GM18868 (cell line): Measurements from ENCODE around the gene SLC24A4.

Experiments used
- ATAC-seq: cut with Tn5 transposase; IDR thresholded peaks from one replicate; pipeline ENCODE4 v1.9.1; 2021; ENCODE audit warnings: mild to moderate bottlenecking, moderate library complexity; ENCODE audit not compliant: unreplicated experiment

SLC24A4 gene

GRCh38 chr14:92316176-92316575 is 6.8 kb upstream of the SLC24A4 start:
- ATAC-seq = no peak

DNA sequence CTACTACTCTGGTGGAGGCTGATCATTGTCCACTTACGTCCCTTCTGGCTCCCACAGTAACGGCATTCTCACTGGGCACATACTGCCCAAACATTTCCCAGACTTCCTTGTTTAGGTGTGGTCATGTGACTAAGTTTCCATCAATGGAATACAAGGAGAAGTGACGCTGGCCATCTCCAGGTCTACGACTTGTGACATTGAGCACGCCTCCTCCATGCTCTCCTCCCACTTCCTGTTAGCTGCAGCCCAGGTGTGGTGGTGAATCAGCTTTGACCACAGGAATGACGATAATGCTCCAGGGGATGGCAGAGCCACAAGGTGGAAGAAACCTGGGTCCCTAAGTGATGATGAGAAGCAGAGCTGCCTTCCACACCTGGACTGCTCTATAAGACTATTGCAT is 6.0 kb upstream of the SLC24A4 start:
- no peak for ATAC-seq

DNA sequence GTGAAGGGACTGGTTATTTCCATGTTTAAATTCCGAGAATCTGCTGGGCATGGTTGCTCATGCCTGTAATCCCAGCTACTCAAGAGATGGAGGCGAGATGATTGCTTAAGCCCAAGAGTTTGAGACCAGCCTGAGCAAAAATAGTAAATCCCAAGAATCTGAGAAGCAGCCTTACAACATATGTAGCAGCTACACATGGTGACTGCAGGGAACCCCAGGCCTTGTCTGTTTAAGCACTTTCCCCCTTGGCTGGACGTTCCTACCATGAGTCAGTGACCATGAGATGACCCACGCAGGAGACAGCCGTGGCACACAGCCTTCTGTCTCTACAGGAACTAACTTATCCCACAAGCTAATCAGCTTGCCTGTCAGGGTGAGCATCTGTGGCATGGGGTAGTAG is 5.5 kb upstream of the SLC24A4 start:
- no peak for ATAC-seq

- no peak for ATAC-seq
These were observed 1.3 kb upstream of the SLC24A4 start for GRCh38 chr14:92321701-92322100.

DNA sequence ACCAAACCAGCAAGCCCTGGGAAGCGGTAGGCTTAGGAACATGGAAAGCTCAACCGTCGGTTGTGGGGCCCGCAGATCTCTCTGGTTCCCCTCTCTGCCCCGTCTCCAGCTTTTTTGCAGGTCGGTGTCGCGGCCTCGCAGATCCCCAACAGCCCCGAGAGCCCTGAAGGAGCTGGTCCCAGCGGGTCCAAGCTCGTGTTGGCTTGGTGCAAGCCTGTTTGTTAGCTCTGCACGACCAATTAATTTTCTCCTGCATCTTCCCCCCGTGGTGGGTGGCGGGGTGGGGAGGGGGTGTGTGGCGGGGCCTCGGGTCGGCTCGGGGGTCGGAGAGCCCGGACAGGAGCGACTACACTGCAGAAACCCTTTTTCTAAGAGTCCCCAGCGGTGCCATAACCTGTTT is 449 bp upstream of the SLC24A4 start:
- ATAC-seq = no peak

DNA sequence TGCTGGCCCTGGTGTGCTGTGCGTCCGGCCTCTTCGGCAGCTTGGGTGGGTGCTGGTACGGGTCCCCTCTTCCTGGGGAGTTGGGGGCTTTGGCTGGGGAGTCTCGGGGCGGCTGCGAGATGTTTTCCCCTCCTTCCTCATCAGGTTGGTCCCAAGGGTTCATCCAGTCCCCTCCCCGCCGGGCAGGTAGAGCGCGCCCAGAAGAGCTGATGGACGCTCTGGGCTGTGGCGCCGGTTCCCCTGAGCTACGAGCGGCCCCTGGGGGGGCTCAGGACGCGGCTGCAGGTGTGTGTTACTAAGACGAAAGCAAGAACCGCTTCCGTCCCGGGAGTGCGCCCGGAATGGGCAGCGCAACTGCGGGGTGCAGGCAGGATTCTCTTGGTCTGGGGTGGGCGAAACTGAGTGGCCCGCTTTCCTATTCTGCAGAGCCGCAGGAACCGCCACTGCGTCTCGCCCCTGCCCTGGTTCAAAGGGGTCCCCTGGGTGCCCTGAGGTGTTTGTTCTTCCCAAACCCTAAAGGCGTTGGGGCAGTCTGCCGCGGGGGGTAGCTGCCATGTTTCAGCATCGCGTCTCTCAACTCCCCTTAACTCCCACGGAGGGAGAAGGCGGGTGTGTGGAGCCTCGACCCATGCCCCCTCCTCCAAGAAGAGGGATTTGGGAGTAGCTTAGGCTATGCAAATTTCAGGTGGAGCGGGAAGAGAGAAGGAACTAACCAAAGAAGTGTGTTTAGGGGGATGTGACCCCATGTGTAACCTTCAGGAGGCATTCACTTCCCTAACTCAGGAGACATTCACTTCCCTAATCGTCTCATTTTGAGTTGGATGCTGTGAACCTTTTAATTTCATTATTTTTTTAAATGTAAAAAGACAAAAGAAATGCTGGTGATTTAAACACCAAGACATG is 1.2 kb downstream of the SLC24A4 start:
- ATAC-seq = no peak

DNA sequence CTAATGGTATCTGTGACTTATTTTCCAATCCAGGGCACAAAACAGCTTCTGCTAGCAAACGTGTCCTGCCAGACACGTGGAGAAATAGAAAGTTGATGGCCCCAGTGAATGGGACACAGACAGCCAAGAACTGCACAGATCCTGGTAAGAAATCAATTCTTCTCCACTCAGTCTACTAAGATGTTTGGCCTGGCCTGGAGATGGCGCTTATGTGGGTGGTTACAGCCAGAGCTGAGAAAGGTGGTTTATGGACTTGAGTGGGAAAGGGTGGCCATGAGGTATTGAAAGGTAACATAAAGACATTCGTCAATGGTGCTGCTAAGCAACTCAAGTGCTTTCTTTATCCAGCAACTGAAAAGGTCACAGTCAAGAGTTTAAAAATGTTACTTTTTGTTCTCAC is 2.9 kb downstream of the SLC24A4 start:
- no peak for ATAC-seq

GRCh38 chr14:92328664-92329255 is 5.8 kb downstream of the SLC24A4 start:
- no peak for ATAC-seq

GRCh38 chr14:92334050-92334449 is 11.1 kb downstream of the SLC24A4 start:
- ATAC-seq = no peak

DNA sequence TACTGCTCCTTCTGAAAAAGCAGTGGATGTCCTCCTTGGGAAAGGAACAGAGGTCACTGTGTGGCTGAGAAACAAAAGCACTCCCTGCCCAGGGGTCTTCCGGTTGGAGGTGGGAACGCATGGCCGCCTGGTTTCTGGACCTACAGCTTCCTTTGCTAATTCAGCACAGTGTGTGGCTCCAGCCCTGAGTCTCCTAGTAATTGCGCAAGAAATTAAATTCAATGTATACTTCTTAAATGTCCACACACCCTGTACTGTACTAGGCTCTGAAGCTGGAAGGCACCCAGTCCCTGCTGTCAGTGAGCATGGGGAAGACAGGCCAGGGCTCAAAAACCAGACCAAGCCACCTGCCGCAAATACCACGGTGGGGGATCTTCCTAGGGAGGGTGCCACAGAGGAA is 13.4 kb downstream of the SLC24A4 start:
- ATAC-seq = no peak

- ATAC-seq = no peak
These were observed 16.5 kb downstream of the SLC24A4 start for GRCh38 chr14:92339426-92339825.

DNA sequence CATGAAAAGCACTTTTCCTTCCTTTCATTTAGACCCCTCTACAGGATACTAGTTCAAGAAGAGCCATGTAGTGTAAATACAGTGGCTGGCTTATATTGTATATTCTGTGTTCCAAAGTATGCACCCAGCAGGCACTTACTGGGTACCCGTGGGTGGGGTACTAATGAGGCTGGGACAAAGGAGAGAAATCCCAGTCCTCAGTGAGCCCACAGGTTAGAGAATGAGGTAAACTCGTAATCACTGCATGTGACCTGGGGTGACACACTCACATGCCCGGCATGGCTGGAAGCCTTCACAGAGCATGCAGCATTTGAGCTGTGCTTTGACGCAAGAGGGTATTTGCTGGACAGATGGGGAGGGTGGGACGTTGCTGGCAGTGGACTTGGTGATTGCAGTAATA is 17.1 kb downstream of the SLC24A4 start:
- ATAC-seq = no peak

DNA sequence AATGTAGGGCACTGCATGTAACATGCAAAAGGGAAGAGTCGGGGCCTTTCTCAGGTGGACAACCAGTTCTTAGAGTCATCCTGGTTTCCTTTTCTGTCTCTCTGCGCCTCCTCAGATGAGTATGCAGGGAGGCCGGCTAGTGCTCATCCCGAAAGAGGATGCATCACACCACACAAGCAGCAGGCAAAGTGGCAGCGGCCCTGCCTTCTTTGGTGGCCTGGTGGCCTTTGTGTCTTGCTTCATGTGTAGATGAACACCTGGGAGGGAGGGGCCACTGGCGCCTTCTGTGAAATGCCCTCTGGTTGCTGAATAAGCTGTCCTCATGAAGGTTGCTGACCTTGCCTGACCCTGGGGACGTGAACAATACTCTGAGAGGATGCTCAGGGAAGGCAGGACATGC is 18.0 kb downstream of the SLC24A4 start:
- ATAC-seq = no peak

- ATAC-seq = no peak
These were observed 18.8 kb downstream of the SLC24A4 start for GRCh38 chr14:92341791-92342190.

GRCh38 chr14:92348154-92348553 is 25.2 kb downstream of the SLC24A4 start:
- ATAC-seq = no peak

GRCh38 chr14:92351750-92352149 is 28.8 kb downstream of the SLC24A4 start:
- no peak for ATAC-seq

- ATAC-seq = no peak
These were observed 29.4 kb downstream of the SLC24A4 start for GRCh38 chr14:92352158-92352985.

GRCh38 chr14:92353447-92353846 is 30.5 kb downstream of the SLC24A4 start:
- ATAC-seq = no peak

DNA sequence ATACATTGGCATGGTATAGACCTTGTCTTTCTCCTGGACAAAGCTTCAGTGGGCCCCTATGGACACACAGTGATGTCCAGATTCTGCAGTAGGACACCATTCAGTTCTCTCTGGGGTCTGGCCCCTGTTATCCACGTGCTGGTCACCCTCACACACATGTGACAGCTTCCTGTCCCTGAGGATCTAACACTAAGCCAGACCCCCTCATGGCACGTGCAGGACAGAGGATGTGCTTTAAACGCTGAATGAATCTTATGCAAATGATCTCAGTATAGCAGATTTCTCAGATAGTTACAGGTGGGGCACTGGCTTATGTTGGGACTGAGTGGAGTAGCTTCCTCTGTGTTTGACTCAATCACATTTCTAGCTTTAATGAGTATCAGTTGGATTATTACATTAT is 33.7 kb downstream of the SLC24A4 start:
- ATAC-seq = no peak

- ATAC-seq = no peak
These were observed 37.8 kb downstream of the SLC24A4 start for GRCh38 chr14:92360651-92361370.

- no peak for ATAC-seq
These were observed 39.8 kb downstream of the SLC24A4 start for GRCh38 chr14:92362781-92363235.
